PFSK-1 (cell line): Measurements from ENCODE around the gene RNF207.

Experiments
- FOXP2 ChIP-seq: optimal IDR thresholded peaks from 2 replicates; pipeline ENCODE3; 2011; ENCODE audit warnings: borderline replicate concordance, control low read depth, inconsistent platforms; ENCODE audit not compliant: insufficient read depth; ENCODE audit errors: extremely low read length, extremely low read depth
- POLR2AphosphoS5 ChIP-seq: IDR thresholded peaks from 2 replicates; pipeline ENCODE4 v1.6.1; 2012; ENCODE audit warnings: low read depth, mild to moderate bottlenecking, control low read depth, low read length, moderate library complexity
- SIN3A ChIP-seq: IDR thresholded peaks from 2 replicates; pipeline ENCODE4 v1.6.1; 2012; ENCODE audit warnings: mild to moderate bottlenecking, low read length, moderate library complexity, borderline replicate concordance; ENCODE audit not compliant: insufficient read depth
- TAF1 ChIP-seq: IDR thresholded peaks from 2 replicates; pipeline ENCODE4 v1.6.1; 2012; ENCODE audit warnings: low read length, control low read depth, borderline replicate concordance; ENCODE audit not compliant: insufficient read depth
- TF ChIP-seq, protein P1 (sequence below), 2 experiments: IDR thresholded peaks; 2 replicates each; pipeline versions ENCODE4 v1.6.1 to v1.8.0; 2011 to 2012; ENCODE audit warnings: low read depth in 2 of 2, low read length in 2 of 2, control low read depth in 1 of 2, inconsistent platforms in 1 of 2, mild to moderate bottlenecking in 1 of 2, moderate library complexity in 1 of 2; ENCODE audit not compliant: insufficient read depth in 1 of 2

DNA sequence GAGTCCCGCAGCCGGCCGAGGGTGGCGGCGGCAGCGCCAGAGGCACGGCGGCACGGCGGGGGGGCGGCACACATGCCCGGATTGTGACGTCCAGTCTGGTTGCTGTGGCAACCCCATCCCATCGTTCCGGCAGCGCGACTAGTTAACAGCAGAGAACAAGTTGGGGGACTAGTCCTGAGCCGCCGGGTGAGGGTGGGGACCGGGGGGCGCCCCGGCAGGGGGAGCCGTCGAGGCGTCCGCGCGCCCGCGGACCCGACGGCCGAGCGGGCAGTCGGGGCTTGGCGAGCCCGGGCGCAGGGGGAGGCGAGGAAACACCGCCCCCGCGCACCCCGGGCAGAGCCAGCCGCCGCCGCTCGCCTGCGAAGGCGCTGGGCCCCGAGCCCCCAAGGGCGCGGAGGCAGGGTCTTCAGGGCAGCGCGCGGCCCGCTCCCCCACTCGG, 25.6 kb upstream of the RNF207 start, which contains the start of gene CHD5:
- TF ChIP-seq, protein P1, sequence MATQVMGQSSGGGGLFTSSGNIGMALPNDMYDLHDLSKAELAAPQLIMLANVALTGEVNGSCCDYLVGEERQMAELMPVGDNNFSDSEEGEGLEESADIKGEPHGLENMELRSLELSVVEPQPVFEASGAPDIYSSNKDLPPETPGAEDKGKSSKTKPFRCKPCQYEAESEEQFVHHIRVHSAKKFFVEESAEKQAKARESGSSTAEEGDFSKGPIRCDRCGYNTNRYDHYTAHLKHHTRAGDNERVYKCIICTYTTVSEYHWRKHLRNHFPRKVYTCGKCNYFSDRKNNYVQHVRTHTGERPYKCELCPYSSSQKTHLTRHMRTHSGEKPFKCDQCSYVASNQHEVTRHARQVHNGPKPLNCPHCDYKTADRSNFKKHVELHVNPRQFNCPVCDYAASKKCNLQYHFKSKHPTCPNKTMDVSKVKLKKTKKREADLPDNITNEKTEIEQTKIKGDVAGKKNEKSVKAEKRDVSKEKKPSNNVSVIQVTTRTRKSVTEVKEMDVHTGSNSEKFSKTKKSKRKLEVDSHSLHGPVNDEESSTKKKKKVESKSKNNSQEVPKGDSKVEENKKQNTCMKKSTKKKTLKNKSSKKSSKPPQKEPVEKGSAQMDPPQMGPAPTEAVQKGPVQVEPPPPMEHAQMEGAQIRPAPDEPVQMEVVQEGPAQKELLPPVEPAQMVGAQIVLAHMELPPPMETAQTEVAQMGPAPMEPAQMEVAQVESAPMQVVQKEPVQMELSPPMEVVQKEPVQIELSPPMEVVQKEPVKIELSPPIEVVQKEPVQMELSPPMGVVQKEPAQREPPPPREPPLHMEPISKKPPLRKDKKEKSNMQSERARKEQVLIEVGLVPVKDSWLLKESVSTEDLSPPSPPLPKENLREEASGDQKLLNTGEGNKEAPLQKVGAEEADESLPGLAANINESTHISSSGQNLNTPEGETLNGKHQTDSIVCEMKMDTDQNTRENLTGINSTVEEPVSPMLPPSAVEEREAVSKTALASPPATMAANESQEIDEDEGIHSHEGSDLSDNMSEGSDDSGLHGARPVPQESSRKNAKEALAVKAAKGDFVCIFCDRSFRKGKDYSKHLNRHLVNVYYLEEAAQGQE (IDR thresholded peaks at IDR 0.05; ENCODE audit: insufficient read depth in 1 of 2, low read depth in 2 of 2, low read length in 2 of 2), result no peak
- TF ChIP-seq TAF1, result no peak
- TF ChIP-seq POLR2AphosphoS5, result no peak
- TF ChIP-seq FOXP2, result no peak
- TF ChIP-seq SIN3A, result no peak
